MM.1S (cell line): ENCODE measurements around the gene ZNF593.
A peak's percentile ranks its signal among the peaks of the same experiment; 100 is the strongest.

Experiments
- DNase-seq: peaks from one replicate; pipeline ENCODE4 v3.0.0-alpha.2; 2015
- H2AFZ ChIP-seq: fragments of 300-600 bp; sonication (generic); 2 replicates; pipeline ENCODE4 v1.6.0; 2016; ENCODE audit warnings: antibody characterized with exemption, low read length
- H3F3A ChIP-seq: fragments of 300-600 bp; sonication (generic); 2 replicates; pipeline ENCODE4 v1.6.1; 2016; ENCODE audit warnings: mild to moderate bottlenecking, antibody characterized with exemption, low read length, moderate library complexity, mixed read lengths; ENCODE audit not compliant: insufficient read depth
- H3K27ac ChIP-seq: fragments of 300-600 bp; sonication (generic); 2 replicates; pipeline ENCODE4 v1.5.1; 2016; ENCODE audit warnings: mild to moderate bottlenecking, low read length
- H3K27me3 ChIP-seq: fragments of 300-600 bp; sonication (generic); replicated peaks from 2 replicates; pipeline ENCODE4 v1.6.0; 2016; ENCODE audit warnings: low read length; ENCODE audit not compliant: insufficient read depth
- H3K36me3 ChIP-seq: fragments of 300-600 bp; sonication (generic); replicated peaks from 2 replicates; pipeline ENCODE4 v1.6.1; 2016; ENCODE audit warnings: mild to moderate bottlenecking, low read length, mixed read lengths; ENCODE audit not compliant: insufficient read depth
- H3K4me1 ChIP-seq: fragments of 300-600 bp; sonication (generic); 2 replicates; pipeline ENCODE4 v1.6.1; 2016; ENCODE audit warnings: low read length, mixed read lengths
- H3K4me2 ChIP-seq: fragments of 300-600 bp; sonication (generic); 2 replicates; pipeline ENCODE4 v1.6.0; 2016; ENCODE audit warnings: low read depth, low read length
- H3K4me3 ChIP-seq: fragments of 300-600 bp; sonication (generic); 2 replicates; pipeline ENCODE4 v1.5.1; 2016; ENCODE audit warnings: low read length, mixed read lengths
- H3K79me2 ChIP-seq: fragments of 300-600 bp; sonication (generic); 2 replicates; pipeline ENCODE4 v1.6.1; 2016; ENCODE audit warnings: mixed run types, low read length, mixed read lengths
- H3K9ac ChIP-seq: fragments of 300-600 bp; sonication (generic); 2 replicates; pipeline ENCODE4 v1.6.1; 2016; ENCODE audit warnings: low read length, mixed read lengths
- H3K9me2 ChIP-seq: fragments of 300-600 bp; sonication (generic); replicated peaks from 2 replicates; pipeline ENCODE4 v1.6.1; 2016; ENCODE audit warnings: mild to moderate bottlenecking, low read length, mixed read lengths; ENCODE audit not compliant: insufficient read depth
- H3K9me3 ChIP-seq: fragments of 300-600 bp; sonication (generic); replicated peaks from 2 replicates; pipeline ENCODE4 v1.6.1; 2016; ENCODE audit warnings: mild to moderate bottlenecking, low read length, mixed read lengths; ENCODE audit not compliant: insufficient read depth
- H4K20me1 ChIP-seq: fragments of 300-600 bp; sonication (generic); 2 replicates; pipeline ENCODE4 v1.6.1; 2016; ENCODE audit warnings: mild to moderate bottlenecking, low read length, moderate library complexity, mixed read lengths; ENCODE audit not compliant: insufficient read depth
- CTCF ChIP-seq: fragments of 300-600 bp; sonication (generic); IDR thresholded peaks from 2 replicates; pipeline ENCODE4 v1.5.1; 2016; ENCODE audit warnings: antibody characterized with exemption, low read length, mixed read lengths
- EZH2 ChIP-seq: fragments of 300-600 bp; sonication (generic); optimal IDR thresholded peaks from 2 replicates; pipeline ENCODE3; 2017; ENCODE audit warnings: low read depth, mild to moderate bottlenecking, antibody characterized with exemption, low read length, mixed read lengths
- EZH2phosphoT487 ChIP-seq: fragments of 300-600 bp; sonication (generic); IDR thresholded peaks from 2 replicates; pipeline ENCODE4 v1.6.1; 2018; ENCODE audit warnings: antibody characterized with exemption, low read length

ZNF593 gene

GRCh38 chr1:26170472-26170821 lies 739 bp downstream of the ZNF593 start:
- H3K9ac ChIP-seq, result peak overlapping the region; percentile 90
- peak overlapping the region; percentile 94 for H2AFZ ChIP-seq
- H3K27me3 ChIP-seq, result no peaks in the 10 kb centered on the region; the same call in 1 of the 2 replicates
- DNase-seq, result no peak
- H3K27ac ChIP-seq, result no peak overlapping the region
- peak overlapping the region; percentile 94 for H3K4me2 ChIP-seq
- no peaks in the 10 kb centered on the region for H3F3A ChIP-seq
- no peaks in the 10 kb centered on the region for H4K20me1 ChIP-seq
- H3K4me3 ChIP-seq, result peak overlapping the region; percentile 90
- TF ChIP-seq EZH2 (no peak), CTCF (no peak), EZH2phosphoT487 (no peak)
- no peaks in the 10 kb centered on the region for H3K9me2 ChIP-seq
- H3K79me2 ChIP-seq, result peaks cover 14% of the 10 kb centered on the region
- no peaks in the 10 kb centered on the region for H3K36me3 ChIP-seq
- H3K9me3 ChIP-seq, result no peaks in the 10 kb centered on the region
- H3K4me1 ChIP-seq, result peaks cover 6% of the 10 kb centered on the region; the same call in 1 of the 2 replicates

GRCh38 chr1:26171084-26172072 lies 1.7 kb downstream of the ZNF593 start, which contains the start of gene ZNF593OS:
Gene ZNF593OS, minus strand, starts transcription at chr1:26171832. Its CDS starts 171 bp downstream, at chr1:26171661.
- Histone ChIP-seq H3K4me2 (peak within 1 kb of the TSS; percentile 94; the same call in 1 of the 2 replicates), H3K4me3 (peak within 1 kb of the TSS; percentile 90), H3F3A (no peaks in the 10 kb centered on the region), H3K27ac (no peak within 1 kb of the TSS), H3K27me3 (no peaks in the 10 kb centered on the region; the same call in 1 of the 2 replicates), H3K4me1 (peaks cover 6% of the 10 kb centered on the region; the same call in 1 of the 2 replicates), H3K9me3 (no peaks in the 10 kb centered on the region), H2AFZ (no peak within 1 kb of the TSS), H4K20me1 (no peaks in the 10 kb centered on the region), H3K79me2 (peaks cover 14% of the 10 kb centered on the region), H3K9ac (no peak within 1 kb of the TSS; the same call in 1 of the 2 replicates), H3K36me3 (no peaks in the 10 kb centered on the region), H3K9me2 (no peaks in the 10 kb centered on the region)
- no peak for TF ChIP-seq CTCF
- no peak for DNase-seq

- Histone ChIP-seq H3K36me3 (no peaks in the 10 kb centered on the region), H3F3A (no peaks in the 10 kb centered on the region), H4K20me1 (no peaks in the 10 kb centered on the region), H3K4me1 (peaks cover 10% of the 10 kb centered on the region), H3K79me2 (peaks cover 19% of the 10 kb centered on the region), H3K9ac (no peak overlapping the region), H3K27ac (no peak overlapping the region), H3K4me2 (no peak overlapping the region), H3K9me3 (no peaks in the 10 kb centered on the region), H3K27me3 (no peaks in the 10 kb centered on the region), H3K4me3 (no peak overlapping the region), H3K9me2 (no peaks in the 10 kb centered on the region), H2AFZ (no peak overlapping the region)
- no peak for DNase-seq
- no peak for TF ChIP-seq CTCF
- no peak for TF ChIP-seq EZH2
- TF ChIP-seq EZH2phosphoT487, result no peak
Measured at GRCh38 chr1:26175346-26175745, 5.6 kb downstream of the ZNF593 start.
